C4-2B (cell line): Measurements from ENCODE around the gene SEMA5B.

Experiments
- CTCF ChIP-seq: fragments of 450-650 bp; conservative IDR thresholded peaks from 2 replicates; pipeline ENCODE4 v1.5.1; 2017; ENCODE audit warnings: mild to moderate bottlenecking
- ZFX ChIP-seq: fragments of 450-650 bp; IDR thresholded peaks from 2 replicates; pipeline ENCODE4 v1.6.1; 2017

GRCh38 chr3:122972141-122972540 is 55.4 kb downstream of the SEMA5B start:
- TF ChIP-seq CTCF (no peak), ZFX (no peak)
